Stimulated activated CD8-positive, alpha-beta memory T cell treated with anti-CD3 and anti-CD28 coated beads, Interleukin-4, amount 100 ng/mL, for 24 hours (primary cell): Measurements from ENCODE around the gene SEMA4B.
A peak's percentile ranks its signal among the peaks of the same experiment; 100 is the strongest.

ENCODE experiments used
- DNase-seq: peaks from one replicate; pipeline ENCODE4 v3.0.0-alpha.2; 2020; ENCODE audit warnings: low read depth

The SEMA4B gene

DNA sequence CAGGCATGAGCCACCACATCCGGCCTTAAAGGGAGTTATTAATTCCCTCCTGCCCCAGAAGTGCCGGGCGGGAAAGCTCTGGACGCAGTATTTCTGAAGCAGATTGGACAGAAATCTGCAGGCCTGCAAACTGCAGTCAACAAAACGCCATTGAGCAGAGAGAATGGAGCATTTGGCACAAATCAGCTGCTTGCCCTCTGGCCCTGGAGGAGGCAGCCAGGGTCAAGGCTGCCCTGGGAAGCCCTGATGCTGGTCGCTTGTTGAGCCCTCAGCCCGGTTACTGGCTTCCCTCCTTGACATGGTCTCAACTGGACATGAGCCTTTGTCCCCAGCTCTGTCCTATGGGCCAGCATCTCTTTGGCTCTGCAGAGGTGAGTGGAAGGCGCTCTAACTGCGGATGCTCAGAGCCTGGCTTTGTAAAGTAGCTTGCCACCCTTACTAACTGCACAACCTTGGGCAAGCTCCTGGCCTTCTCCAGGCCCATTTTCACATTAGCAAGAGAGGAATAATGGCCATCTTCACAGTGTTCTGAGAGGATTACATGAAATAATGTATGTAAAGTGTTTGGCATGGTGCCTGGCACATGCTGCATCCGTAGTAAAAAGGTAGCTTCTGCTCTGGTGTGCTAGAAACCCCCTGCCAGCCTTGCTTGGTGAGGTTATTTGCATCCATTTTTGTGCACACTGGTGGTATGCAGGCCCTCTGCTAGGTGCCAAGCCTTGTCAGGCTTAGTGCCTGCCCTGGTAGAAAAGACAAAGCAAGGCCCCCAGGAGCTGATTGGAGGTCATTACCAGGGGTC is 4.1 kb downstream of the SEMA4B start:
- no peak for DNase-seq

GRCh38 chr15:90205886-90206285 is 4.8 kb downstream of the SEMA4B start:
- DNase-seq, result no peak

DNA sequence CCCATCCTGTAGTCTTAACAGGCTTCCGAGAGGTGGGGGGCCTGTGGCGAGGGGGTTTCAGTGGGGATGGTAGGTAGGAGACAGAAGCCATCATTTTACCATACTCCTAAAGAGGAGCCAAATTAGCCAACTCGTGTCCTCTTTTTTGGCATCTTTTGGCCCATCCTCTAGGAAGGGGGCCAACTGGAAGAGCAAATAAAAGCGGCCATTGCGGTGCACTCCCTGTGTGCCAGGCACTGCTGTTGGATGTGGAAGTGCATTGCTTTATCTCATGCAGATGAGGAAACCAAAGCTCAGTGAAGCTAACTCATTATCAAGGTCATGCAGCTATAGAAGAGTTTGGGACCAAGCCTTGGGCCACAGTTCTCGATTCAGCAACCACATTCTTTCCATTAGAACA is 6.1 kb downstream of the SEMA4B start:
- DNase-seq, result no peak

- no peak for DNase-seq
Observed at GRCh38 chr15:90208356-90208755, 7.2 kb downstream of the SEMA4B start.

DNA sequence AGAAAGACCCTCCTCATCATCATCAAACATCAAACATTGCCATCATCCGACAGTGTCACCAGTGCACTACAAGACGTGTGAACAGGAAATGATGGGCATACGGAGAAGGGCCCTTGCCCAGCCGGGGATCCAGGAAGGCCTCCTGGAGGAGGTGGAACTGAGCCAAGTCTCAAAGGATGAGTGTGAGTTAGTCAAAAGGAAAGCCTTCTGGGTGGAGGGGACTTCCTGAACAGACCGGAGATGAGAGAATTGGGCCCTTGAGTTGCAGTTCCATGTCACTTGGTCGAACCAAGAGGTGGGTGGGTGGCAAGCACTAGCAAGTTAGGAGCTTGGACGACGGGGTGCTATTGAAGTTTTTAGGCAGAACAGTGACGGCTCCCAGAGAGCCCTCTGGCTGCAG is 8.5 kb downstream of the SEMA4B start:
- DNase-seq, result no peak

DNA sequence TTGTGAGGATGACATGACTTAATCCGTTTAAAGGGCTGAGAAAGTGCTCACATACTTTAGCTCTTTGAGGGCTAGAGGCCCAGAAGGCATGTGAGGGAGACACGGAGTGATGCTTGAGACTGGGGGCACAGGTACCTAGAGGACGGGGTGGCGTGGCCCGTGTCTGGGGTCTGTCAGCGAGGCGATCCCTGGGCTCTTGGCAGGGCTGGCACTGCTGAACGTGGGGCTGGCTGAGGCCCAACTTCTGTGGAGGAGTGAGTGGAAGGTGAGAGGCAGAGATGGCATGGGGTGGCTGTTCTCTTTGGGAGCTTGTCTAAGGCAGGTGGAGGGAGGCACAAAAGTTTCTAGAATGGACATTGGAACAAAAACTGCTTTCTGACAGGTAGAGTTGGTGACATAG is 9.5 kb downstream of the SEMA4B start:
- DNase-seq, result no peak

DNA sequence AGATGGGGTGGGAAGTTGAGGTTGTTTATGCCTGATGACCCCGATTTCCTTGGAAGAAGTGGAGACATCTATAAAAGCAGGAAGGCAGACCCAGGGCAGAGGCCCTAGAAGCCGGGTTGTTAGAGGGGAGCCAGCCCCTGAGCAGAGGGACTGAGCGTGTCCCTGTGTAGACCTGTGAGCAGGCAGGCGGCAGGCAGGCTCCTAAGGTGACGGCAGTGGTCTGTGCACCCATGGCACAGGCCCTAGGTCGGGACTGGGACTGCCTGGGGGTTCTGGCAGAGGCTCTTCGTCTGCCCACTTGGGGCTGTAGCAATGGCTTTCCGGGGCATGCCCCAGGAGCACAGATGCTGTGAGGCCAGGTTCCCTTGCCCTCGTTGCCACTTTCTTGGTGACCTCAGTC is 9.9 kb downstream of the SEMA4B start:
- no peak for DNase-seq

DNA sequence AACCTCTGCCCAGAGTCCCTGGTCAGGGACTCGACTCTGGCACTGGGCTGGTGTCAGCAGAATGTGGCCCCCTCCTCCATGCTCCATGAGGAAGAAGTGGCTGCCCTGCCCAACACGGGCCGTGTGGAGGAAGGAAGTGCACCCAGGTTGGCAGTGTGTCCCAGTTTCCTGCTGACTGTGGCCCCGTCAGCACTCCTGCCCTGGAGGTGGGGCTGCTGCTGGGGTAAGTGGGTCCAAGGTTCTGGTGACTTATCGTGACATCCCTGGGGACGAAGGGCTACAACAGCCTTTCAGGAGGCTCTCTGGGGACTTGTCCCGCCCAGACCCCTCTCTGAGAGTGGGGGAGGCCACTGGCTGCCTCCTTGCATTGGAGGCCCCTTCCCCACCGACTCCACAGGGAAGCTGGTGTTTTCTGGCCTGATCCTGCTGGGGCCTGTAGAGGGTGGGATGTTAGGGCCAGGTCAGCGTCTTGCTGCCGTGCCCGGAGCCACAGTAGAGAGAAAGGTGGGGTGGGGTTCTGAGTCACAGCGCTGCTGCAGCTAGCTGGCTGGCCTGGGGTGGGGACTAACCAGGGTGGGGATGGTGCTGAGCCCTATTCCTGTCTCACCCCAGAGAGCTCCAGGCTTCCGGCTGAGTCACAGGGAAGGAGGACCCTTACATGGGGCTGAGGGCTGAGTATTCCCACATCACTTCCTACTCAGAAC is 10.5 kb downstream of the SEMA4B start:
- DNase-seq, result no peak

DNA sequence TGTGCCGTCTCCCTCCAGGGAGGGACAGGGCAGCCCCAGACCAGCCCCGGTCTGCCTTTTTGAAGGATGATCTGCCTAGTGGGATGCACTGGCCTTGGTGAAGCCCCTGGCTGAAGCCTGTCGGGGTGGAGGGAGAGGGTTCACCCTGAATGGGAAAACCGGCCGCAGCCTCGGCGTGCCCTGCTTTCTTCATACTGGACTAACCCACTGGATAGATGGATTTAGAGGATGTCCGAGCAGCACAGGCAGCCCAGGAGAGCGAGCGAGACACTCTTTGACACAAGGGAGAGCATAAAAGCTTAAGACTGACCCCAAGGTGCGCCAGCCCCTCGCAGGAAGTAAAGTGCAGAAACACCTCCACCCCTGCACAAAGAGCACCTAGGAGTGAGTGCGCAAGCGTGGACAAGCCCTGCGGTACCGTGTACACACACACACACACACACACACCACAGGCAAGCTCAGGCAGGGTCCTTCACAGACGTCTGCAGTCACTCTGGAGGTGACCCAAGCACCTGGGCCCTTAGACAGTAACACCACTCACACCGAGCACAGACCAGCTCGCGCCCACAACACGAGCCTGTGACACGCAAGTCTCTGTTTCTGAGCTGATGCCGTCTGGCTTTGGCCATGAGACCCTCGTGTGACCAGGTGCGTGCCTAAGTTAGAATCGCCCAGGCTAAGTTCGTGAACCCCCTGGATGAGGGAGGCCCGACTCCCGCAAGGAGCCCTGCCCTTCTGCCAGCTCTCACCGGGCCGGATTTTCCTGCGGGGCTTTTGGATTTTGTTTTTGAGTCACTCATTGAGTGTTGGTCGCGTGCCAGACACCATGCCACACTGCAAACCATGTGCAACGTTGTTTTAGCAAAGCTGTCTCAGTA is 11.3 kb downstream of the SEMA4B start:
- no peak for DNase-seq

GRCh38 chr15:90213122-90213817 is 12.1 kb downstream of the SEMA4B start:
- no peak for DNase-seq

- no peak for DNase-seq
Observed at GRCh38 chr15:90213818-90214204, 12.7 kb downstream of the SEMA4B start.

DNA sequence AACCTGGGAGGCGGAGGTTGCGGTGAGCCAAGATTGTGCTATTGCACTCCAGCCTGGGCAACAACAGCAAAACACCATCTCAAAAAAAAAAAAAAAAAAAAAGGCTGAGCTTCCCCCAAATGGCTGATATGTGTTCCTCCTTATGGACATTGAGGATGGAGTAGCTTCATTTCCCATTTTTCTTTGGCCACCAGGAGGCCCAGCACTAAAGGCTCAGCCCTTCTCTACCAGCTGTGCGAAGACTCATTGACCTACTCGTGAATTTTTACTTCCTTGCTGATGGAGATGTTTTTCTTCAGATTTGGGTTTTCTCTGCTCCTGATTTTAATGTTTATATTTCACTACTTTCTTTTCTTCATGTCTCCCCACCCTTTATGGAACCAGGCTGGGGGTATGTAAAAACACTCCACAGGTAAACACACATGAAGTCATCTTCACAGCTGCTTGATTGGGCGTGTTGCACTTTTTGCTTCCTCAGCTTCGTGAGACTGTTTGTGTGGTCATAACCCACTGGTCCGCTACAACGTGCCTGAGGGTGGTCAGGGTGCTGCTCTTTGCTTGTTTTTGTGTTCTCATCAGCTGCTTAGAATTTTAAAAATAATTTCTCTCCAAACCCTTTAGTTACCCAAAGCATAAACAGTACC is 13.5 kb downstream of the SEMA4B start:
- DNase-seq, result no peak

DNA sequence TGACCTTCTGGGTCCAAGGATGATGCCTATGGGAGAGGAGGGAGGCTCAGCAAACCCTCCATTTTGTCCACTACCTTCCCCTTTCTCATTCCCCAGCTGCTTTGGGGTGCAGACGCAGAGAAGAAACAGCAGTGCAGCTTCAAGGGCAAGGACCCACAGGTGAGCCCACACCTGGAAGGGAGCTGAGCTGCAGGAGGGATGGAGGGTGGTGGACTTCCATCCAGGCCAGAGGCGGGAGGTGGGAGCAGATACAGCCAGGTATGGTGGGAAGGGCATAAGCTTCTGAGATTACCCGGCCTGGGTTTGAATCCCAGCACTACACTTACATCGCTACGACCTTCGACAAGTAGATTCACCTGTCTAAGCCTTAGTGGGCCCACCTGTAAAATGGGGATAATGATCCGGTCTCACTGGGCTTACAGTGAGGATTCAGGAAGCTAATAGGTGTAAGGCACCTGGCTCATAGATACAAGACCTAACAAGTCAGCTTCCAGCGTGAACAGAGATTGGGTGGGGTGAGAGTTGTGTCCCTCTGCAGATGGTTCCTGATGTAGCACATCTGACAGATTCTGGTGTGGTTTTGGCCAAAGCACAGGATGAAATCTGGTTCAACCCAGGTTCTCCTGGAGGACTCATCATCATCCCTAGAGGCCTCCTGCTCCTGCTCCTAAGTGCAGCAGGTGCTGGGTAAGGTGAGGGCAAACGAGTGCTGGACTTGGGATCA is 16.7 kb downstream of the SEMA4B start:
- DNase-seq, result no peak

- peak; percentile 42 for DNase-seq
Observed at GRCh38 chr15:90219421-90220141, 18.5 kb downstream of the SEMA4B start.

GRCh38 chr15:90221246-90221900 is 20.2 kb downstream of the SEMA4B start:
- DNase-seq, result no peak

DNA sequence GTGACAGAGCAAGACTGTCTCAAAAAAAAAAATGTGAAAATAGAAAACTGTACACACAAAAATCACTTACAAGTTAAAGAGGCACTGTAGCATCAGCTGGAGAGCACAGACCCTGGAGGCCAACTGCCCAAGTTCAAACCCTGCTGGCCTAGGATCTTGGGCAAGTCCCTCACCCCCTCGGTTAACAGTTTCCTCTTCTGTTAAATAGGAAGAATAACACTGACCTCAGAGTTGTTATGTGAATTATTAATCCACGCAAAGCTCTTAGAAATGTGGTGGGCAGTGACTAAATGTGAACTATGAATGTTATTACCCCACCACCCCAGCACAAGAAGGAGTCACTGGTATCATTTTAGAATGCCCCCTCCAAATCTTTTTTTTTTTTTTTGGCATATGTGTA is 21.4 kb downstream of the SEMA4B start:
- no peak for DNase-seq

GRCh38 chr15:90223441-90224165 is 22.5 kb downstream of the SEMA4B start:
- no peak for DNase-seq

GRCh38 chr15:90225047-90225446 is 23.9 kb downstream of the SEMA4B start:
- no peak for DNase-seq
